Large intestine (tissue), 3 donors: Measurements from ENCODE around the gene MYOCD. TPM values are rescaled to one million over a fixed set of nuclear protein-coding genes. Genes with fewer than 3 reads are reported as not detected.

Source experiments
- DNase-seq, 2 donors: peaks; one replicate each; pipeline versions ENCODE4 v3.0.0 to v3.0.0-alpha.2; 2013
- H3K27ac ChIP-seq: one replicate; pipeline ENCODE4 v1.5.1; 2013; ENCODE audit warnings: low read length
- H3K27me3 ChIP-seq: 2 replicates; pipeline ENCODE4 v1.6.1; 2013; ENCODE audit warnings: low read length; ENCODE audit not compliant: control insufficient read depth, insufficient read depth
- H3K36me3 ChIP-seq: 2 replicates; pipeline ENCODE4 v1.6.1; 2013; ENCODE audit warnings: low read length; ENCODE audit not compliant: control insufficient read depth, insufficient read depth
- H3K4me1 ChIP-seq: one replicate; pipeline ENCODE4 v1.6.1; 2013; ENCODE audit warnings: low read length; ENCODE audit not compliant: control insufficient read depth, insufficient read depth
- H3K4me3 ChIP-seq: one replicate; pipeline ENCODE4 v1.5.1; 2013; ENCODE audit warnings: low read length
- H3K9me3 ChIP-seq: one replicate; pipeline ENCODE4 v1.6.1; 2013; ENCODE audit warnings: mild to moderate bottlenecking, low read depth, low read length, moderate library complexity; ENCODE audit not compliant: control insufficient read depth
- WGBS: methylation state at CpG from one replicate; pipeline ENCODE4 v1.1.5; 2013; ENCODE audit warnings: low lambda C conversion rate; ENCODE audit not compliant: insufficient coverage; 5-methylcytosine and 5-hydroxymethylcytosine counted together
- polyA plus RNA-seq: library from polyadenylated mRNA; unstranded; fragments of 120-200 nt; gene quantifications from one replicate; pipeline ENCODE4 v1.2.1, GENCODE V29; 2013

Gene MYOCD
- polyA plus RNA-seq, 1 donor = 12.2 TPM

- no peak for DNase-seq
- no peaks in the 10 kb centered on the region for H3K9me3 ChIP-seq
- no peaks in the 10 kb centered on the region for H3K36me3 ChIP-seq
- H3K4me3 ChIP-seq = no peak overlapping the region
- peaks cover 2% of the 10 kb centered on the region for H3K4me1 ChIP-seq
- no peaks in the 10 kb centered on the region for H3K27me3 ChIP-seq
- no peak overlapping the region for H3K27ac ChIP-seq
- WGBS = no CpG with 5 or more reads among the region's 5 CpGs
These were observed 78.6 kb downstream of the MYOCD start for GRCh38 chr17:12744298-12744697.

- no peaks in the 10 kb centered on the region for H3K36me3 ChIP-seq
- H3K27ac ChIP-seq = no peak overlapping the region
- no peaks in the 10 kb centered on the region for H3K27me3 ChIP-seq
These were observed 79.1 kb downstream of the MYOCD start for GRCh38 chr17:12744786-12745185.

GRCh38 chr17:12745486-12745885, 79.8 kb downstream of the MYOCD start:
- peak; percentile 45 to 70 for DNase-seq
- no peaks in the 10 kb centered on the region for H3K36me3 ChIP-seq
- WGBS = 20% methylated on average over 3 of the region's 7 CpGs

More at GRCh38 chr17:12744786-12745185, 79.1 kb downstream of the MYOCD start:
- peaks cover 2% of the 10 kb centered on the region for H3K4me1 ChIP-seq
- WGBS = no CpG with 5 or more reads among the region's 1 CpG
- H3K9me3 ChIP-seq = no peaks in the 10 kb centered on the region
- peak in 1 of 2 donors; percentile 57 for DNase-seq
- no peak overlapping the region for H3K4me3 ChIP-seq

GRCh38 chr17:12756786-12757185, 91.1 kb downstream of the MYOCD start:
- H3K36me3 ChIP-seq = no peaks in the 10 kb centered on the region
- no peak overlapping the region for H3K4me3 ChIP-seq
- H3K4me1 ChIP-seq = no peaks in the 10 kb centered on the region
- no peak for DNase-seq
- peaks cover 3% of the 10 kb centered on the region for H3K27me3 ChIP-seq
- no peaks in the 10 kb centered on the region for H3K9me3 ChIP-seq
- no peak overlapping the region for H3K27ac ChIP-seq

More at GRCh38 chr17:12745486-12745885, 79.8 kb downstream of the MYOCD start:
- H3K9me3 ChIP-seq = no peaks in the 10 kb centered on the region
- no peak overlapping the region for H3K27ac ChIP-seq
- no peak overlapping the region for H3K4me3 ChIP-seq
- no peaks in the 10 kb centered on the region for H3K27me3 ChIP-seq
- H3K4me1 ChIP-seq = peaks cover 2% of the 10 kb centered on the region

GRCh38 chr17:12759090-12759489, 93.4 kb downstream of the MYOCD start:
- no peak overlapping the region for H3K4me3 ChIP-seq
- DNase-seq = no peak
- no peak overlapping the region for H3K27ac ChIP-seq
- no peaks in the 10 kb centered on the region for H3K4me1 ChIP-seq
- peaks cover 3% of the 10 kb centered on the region for H3K27me3 ChIP-seq
- H3K9me3 ChIP-seq = no peaks in the 10 kb centered on the region
- no peaks in the 10 kb centered on the region for H3K36me3 ChIP-seq
- no CpG with 5 or more reads among the region's 2 CpGs for WGBS

GRCh38 chr17:12765548-12765947, 99.9 kb downstream of the MYOCD start:
- no peak for DNase-seq
- no peaks in the 10 kb centered on the region for H3K4me1 ChIP-seq
- H3K4me3 ChIP-seq = no peak overlapping the region
- H3K36me3 ChIP-seq = no peaks in the 10 kb centered on the region
- no CpG with 5 or more reads among the region's 6 CpGs for WGBS
- H3K27ac ChIP-seq = no peak overlapping the region
- H3K9me3 ChIP-seq = no peaks in the 10 kb centered on the region
- H3K27me3 ChIP-seq = peaks cover 1% of the 10 kb centered on the region

GRCh38 chr17:12768255-12768654, 102.6 kb downstream of the MYOCD start:
- no peak overlapping the region for H3K4me3 ChIP-seq
- H3K36me3 ChIP-seq = no peaks in the 10 kb centered on the region
- no peak overlapping the region for H3K27ac ChIP-seq
- WGBS = no CpG with 5 or more reads among the region's 4 CpGs
- H3K4me1 ChIP-seq = no peaks in the 10 kb centered on the region
- no peaks in the 10 kb centered on the region for H3K27me3 ChIP-seq
- no peak for DNase-seq
- H3K9me3 ChIP-seq = no peaks in the 10 kb centered on the region

- no peak overlapping the region for H3K27ac ChIP-seq
- H3K27me3 ChIP-seq = no peaks in the 10 kb centered on the region
- DNase-seq = no peak
- H3K4me3 ChIP-seq = no peak overlapping the region
- no peaks in the 10 kb centered on the region for H3K36me3 ChIP-seq
- H3K9me3 ChIP-seq = no peaks in the 10 kb centered on the region
- no peaks in the 10 kb centered on the region for H3K4me1 ChIP-seq
- 100% methylated on average over 3 of the region's 6 CpGs for WGBS
These were observed 104.3 kb downstream of the MYOCD start for GRCh38 chr17:12769981-12770380.

- WGBS = 100% methylated on average over 1 of the region's 1 CpG
- Histone ChIP-seq H3K36me3 (no peaks in the 10 kb centered on the region), H3K9me3 (no peaks in the 10 kb centered on the region), H3K27ac (no peak overlapping the region), H3K27me3 (no peaks in the 10 kb centered on the region), H3K4me1 (no peaks in the 10 kb centered on the region), H3K4me3 (no peak overlapping the region)
- no peak for DNase-seq
These were observed 107.5 kb downstream of the MYOCD start for GRCh38 chr17:12773153-12773552.

GRCh38 chr17:12789075-12789480, 123.4 kb downstream of the MYOCD start:
- 0% methylated on average over 1 of the region's 16 CpGs for WGBS
- peak overlapping the region; percentile 4 for H3K4me3 ChIP-seq

GRCh38 chr17:12789481-12790248, 124.0 kb downstream of the MYOCD start, which contains the start of gene ARHGAP44:
Gene ARHGAP44, plus strand, starts transcription at chr17:12789498. Its CDS starts 341 bp downstream, at chr17:12789839.
- Histone ChIP-seq H3K9me3 (no peaks in the 10 kb centered on the region), H3K27me3 (peaks cover 14% of the 10 kb centered on the region), H3K4me1 (peaks cover 6% of the 10 kb centered on the region), H3K36me3 (no peaks in the 10 kb centered on the region), H3K27ac (no peak within 1 kb of the TSS), H3K4me3 (peak within 1 kb of the TSS; percentile 44)
- WGBS = no CpG with 5 or more reads among the region's 86 CpGs
- DNase-seq = peak in 1 of 2 donors; percentile 76

More at GRCh38 chr17:12789075-12789480, 123.4 kb downstream of the MYOCD start:
- Histone ChIP-seq H3K36me3 (no peaks in the 10 kb centered on the region), H3K27ac (no peak overlapping the region), H3K9me3 (no peaks in the 10 kb centered on the region), H3K4me1 (peaks cover 6% of the 10 kb centered on the region), H3K27me3 (peaks cover 14% of the 10 kb centered on the region)
- DNase-seq = peak in 1 of 2 donors; percentile 47
